HG03469 (cell line): ENCODE measurements around the gene PNMA6A.
"Not testable (repeated sequence)": the region's sequence is repeated elsewhere in the genome, so short reads cannot be mapped to it uniquely, and the experiment has no call there.

Experiments
- ATAC-seq: cut with Tn5 transposase; IDR thresholded peaks from one replicate; pipeline ENCODE4 v1.9.1; 2021; ENCODE audit warnings: mild to moderate bottlenecking, moderate library complexity, moderate number of reproducible peaks; ENCODE audit not compliant: unreplicated experiment

Gene PNMA6A

DNA sequence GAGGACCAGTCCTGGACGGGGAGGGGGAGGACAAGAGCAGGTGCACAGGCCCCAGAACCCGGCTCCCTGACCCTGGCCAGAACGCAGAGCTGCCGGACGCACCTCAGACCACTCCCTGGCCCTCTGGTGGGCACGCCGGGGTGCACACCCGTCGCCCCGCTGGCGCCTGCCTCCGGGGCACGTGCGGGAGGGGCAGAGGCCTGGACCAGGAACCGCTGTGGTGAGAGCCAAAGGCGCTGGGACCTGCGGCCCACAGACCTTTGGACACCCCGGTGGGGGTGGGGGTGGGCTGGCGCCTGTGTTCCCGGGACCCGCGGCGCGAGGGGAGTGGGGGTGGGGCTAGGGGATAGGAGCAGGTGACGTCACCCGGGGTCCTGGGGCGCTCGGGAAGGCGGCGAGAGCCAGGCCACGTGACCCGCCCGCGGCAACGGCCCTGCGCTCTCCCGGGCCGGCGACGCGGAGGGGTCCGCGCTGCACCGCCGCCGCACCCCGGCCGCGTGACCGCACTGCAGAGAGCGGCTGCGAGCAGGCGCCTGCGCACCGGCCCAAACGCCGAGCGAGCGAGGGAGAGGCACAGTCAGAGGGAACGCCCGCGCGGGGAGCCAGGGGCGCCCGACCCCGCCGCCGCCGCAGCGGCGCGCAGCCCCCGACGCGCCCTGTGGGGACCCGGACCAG is at the start of gene PNMA6A:
TSS of gene PNMA6A (plus strand) at position 546 of the 675 bp plus-strand sequence. CDS start 609 bp downstream, outside the sequence.
- not testable (repeated sequence) for ATAC-seq

DNA sequence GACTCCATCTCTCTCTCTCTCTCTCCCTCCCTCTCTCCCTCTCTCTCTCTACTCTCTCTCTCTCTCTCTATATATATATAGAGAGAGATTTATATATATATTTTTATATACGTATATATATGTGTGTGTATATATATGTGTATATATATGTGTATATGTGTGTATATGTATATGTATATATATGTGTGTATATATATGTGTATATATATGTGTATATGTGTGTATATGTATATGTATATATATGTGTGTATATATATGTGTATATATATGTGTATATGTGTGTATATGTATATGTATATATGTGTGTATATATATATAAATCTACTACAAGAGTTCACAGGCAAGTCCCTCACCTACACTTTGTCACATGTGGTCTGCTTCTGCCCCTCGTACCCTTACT is 45.8 kb upstream of the PNMA6A start:
- ATAC-seq = not testable (repeated sequence)

DNA sequence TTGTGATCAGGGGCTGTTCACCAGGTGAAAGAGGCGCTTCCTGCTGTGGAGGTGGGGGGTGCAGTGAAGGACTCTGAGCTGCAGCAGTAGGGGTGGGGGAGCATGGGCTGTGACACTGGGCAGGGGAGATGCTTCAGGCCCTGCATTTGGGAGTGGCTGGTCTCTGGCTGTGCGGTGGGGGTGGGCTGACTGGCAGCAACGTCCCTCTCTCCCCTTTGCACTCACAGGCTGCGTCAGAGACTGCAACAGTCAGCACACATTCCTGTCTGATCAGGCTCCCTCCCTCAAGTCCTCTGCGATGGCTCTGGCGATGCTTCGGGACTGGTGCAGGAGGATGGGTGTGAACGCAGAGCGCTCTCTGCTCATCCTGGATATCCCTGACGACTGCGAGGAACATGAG is 43.8 kb upstream of the PNMA6A start:
- not testable (repeated sequence) for ATAC-seq

DNA sequence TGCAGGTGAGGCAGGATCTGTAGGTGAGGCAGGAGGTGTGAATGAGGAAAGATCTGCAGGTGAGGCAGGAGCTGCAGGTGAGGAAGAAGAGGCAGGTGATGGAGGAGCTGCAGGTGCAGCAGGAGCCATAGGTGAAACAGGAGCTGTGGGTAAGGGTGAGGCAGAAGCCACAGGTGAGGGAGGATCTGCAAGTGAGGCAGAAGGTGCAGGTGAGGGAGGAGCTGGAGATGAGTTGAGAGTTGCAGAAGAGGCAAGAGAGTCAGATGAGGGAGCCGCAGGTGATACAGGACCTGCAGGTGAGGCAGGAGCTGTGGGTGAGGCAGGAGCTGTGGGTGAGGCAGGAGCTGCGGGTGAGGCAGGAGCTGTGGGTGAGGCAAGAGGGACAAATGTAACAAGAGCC is 43.1 kb upstream of the PNMA6A start:
- no peak for ATAC-seq

DNA sequence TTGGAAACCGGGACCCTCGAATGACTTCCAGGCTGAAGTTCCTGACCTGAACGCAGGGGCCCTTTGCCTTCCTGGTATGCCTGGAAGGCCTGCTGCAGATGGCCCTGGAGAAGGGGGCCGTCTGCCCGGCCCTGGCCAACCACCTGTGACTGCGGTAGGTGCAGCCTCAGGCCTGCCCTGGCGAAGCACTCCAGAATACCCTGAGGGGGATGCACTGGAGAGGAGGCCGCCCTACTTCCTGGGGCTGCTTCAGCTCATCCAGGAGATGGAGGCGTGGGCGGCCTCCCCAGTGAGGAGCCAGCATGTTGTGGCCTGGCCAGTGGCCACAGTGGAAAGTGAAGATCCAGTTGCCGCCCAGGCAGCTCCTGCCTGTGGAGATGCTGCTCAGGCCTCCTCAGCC is 42.4 kb upstream of the PNMA6A start:
- ATAC-seq = no peak

DNA sequence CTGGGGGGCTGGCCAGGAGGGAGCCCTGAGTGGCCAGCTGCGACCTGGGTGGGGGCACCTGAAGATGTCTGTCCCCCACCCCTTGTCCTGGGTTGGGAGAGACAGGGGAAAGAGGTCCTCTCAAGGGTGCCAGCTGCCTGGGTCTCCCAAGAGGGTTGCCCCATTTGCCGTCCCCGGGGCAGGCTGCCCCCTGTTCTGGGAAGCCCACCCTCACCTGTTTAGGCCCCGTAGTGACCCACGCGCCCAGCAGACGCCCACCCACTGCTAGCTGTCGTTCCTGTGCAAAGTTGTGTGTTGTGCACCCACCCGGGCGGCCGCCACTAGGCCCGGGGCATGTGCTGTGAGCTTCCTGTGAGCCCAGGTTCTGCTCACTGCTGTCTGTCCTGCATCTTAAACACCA is 41.5 kb upstream of the PNMA6A start:
- ATAC-seq = no peak

DNA sequence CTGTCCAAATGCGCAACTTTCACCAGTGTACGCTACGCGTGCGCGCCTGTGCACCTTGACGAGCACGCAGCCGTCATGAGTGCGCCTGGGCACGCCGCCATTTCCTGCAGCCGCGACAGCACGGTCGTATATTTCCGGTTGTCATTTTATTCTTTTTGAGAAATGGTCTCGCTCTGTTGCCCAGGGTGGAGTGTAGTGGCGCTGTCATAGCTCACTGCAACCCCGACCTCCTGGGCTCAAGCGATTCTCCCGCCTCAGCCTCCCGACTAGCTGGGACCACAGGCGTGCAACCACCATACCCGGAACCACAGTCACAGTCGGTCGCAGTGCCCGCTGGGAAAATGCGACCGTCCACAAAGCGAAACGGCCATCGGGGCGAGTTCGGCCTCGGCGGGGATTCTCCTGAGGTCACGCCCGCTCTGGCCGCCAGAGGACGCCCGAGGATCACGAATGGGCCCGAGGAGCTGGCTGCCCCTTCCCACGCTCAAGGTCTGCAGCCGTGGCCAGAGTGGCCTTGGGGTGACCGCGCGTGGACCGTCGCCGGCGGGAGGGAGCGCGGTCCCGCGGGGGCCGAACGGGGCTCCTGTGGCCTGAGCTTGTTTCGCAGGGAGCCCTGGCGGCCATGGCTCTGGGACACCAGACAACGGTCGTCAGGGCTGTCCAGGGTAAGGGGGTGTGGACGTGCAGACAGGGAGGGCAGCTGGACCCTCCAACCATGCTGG is 39.7 kb upstream of the PNMA6A start:
- ATAC-seq = no peak

DNA sequence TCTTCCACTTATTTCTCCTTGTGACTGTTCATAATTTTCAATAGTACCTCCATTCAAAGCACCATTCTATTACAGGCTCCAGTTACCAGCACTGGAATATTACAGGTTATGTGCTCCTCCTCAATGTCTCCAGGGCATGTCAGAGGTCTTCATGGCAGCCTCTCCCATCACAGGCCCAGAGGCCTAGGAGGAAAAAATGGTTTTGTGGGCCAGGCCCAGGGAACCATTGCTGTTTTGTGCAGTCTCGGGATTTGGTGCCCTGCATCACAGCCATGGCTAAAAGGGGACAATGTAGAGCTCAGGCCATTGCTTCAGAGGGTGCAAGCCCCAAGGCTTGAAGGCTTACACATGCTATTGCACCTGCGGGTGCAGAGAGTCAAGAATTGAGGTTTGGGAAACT is 23.2 kb upstream of the PNMA6A start:
- ATAC-seq = no peak

DNA sequence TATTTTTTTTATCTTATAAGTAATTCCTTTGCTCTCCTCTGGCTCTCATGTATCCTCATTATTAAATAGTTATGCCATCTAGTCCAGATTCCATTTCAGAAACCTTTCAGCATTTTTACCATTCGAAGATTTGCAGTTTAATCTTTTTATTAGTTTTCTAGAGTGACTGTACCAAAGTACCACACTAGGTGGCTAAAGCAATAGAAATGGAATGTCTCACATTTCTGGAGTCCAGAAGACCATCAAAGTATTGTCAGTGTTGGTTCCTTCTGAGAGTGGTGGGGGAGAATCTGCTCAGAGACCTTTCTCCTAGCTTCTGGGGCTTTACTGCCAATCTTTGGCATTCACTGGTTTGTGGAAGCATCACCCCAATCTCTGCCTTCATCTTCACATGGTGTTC is 19.7 kb upstream of the PNMA6A start:
- ATAC-seq = no peak

DNA sequence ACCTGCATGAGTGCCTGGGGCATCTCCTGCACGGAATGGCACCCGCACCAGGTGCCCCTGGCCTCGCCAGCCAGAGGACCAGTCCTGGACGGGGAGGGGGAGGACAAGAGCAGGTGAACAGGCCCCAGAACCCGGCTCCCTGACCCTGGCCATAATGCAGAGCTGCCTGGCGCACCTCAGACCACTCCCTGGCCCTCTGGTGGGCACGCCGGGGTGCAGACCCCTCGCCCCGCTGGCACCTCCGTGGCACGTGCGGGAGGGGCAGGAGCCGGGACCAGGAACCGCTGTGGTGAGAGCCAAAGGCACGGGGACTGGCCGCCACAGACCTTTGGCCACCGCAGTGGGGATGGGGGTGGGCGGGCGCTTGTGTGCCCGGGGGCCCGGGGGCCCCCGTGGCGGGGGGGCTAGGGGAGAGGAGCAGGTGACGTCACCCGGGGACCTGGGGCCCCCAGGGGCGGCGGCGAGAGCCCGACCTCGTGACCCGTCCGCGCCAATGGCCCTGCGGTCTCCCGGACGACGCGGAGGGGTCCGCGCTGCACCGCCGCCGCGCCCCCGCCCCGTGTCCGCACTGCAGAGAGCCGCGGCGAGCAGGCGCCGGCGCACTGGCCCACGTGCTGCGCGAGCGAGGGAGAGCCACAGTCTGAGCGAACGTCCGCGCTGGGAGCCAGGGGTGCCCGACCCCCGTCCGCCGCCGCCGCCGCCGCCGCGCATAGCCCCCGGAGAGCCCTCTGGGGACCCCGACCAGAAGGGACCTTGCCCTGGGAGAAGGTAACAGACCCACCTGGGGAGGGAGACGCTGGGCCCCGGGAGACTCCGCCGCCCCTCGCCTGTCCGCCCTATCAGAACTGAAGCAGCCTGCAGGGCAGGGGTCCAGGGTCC is 16.1 kb upstream of the PNMA6A start, which contains the start of gene PNMA3:
TSS of gene PNMA3 (plus strand) at position 600 of the 879 bp plus-strand sequence. CDS start 586 bp downstream, outside the sequence.
- ATAC-seq = no peak

DNA sequence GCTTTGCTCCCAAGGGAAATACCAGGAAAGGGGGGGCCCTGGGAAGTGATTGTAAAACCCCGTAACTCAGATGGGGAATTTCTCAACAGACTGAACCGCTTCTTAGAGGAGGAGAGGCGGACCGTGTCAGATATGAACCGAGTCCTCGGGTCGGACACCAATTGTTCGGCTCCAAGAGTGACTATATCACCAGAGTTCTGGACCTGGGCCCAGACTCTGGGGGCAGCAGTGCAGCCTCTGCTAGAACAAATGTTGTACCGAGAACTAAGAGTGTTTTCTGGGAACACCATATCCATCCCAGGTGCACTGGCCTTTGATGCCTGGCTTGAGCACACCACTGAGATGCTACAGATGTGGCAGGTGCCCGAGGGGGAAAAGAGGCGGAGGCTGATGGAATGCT is 15.0 kb upstream of the PNMA6A start:
- no peak for ATAC-seq

DNA sequence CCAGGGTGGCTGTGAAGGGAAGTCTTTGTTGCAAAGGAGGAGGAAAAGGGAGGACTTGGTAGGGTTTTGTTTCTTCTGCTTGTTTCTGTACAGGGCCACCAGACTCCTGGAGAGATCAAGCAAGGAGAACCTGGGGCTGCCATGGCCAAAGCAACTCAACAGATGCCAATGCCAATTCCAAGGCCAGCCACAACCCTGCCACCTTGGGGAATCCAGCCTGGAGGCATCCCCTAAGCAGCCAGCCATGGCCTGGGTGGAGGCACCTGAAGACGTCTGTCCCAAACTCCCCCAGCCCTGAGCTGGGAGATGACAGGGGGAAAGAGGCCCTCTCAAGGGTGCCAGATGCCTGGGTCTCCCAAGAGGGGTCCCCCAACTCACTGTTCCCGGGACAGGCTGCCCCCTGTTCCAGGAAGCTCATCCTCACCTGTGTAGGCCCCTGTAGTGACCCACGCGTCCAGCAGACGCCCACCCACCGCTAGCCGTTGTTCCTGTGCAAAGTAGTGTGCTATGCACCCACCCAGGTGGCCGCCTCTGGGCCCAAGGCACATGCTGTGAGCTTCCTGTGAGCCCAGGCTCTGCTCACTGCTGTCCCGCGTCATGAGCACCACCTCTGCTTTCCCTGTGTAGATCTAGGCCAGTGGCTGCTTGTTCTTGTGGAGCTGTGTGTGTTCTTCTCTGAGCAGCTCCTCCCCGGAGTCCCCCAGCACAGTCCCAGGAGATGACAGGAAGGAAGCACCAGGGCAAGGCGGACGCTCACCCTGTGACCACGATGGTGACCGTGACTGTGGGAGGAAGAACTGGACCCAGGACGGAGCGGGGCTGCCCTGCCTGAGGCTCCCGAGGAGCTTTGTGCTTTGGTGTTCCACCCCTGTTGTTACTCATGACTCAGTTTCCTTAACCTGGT is 12.8 kb upstream of the PNMA6A start:
- no peak for ATAC-seq

DNA sequence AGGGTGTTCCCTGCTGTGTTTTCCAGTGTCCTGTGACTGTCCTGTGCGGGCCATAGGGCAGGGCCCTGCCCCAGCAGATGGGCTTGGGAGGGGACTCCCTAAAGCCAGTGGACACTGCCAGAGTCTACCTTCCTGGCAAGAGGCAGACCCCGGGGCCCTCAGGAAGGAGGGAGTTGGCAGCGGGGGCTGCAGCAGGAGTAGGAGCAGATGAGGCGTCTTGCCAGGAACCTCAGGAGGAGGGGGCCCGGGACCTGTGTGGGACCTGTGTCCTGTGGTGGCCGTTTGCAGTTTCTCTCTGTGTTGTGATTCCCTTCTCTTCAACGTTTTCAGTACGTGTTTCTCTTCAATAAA is 12.2 kb upstream of the PNMA6A start:
- no peak for ATAC-seq

DNA sequence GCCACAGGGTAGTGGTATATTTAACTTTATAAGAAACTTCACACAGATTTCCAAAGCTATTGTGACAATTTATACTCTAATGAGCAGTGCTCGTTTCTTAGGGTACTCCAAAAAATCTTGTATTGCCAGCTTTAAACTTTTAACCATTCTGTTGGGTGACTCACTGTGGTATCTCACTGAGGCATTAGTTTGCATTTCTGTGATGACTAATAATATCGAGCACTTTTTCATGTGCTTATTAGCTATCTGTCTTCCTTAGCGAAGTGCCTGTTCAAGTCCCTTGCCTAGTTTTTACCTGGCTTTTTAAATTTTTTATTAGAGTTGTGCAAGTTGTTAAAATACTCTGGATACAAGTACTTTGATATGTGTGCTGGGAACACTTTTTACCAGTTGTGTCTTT is 10.5 kb upstream of the PNMA6A start:
- no peak for ATAC-seq

DNA sequence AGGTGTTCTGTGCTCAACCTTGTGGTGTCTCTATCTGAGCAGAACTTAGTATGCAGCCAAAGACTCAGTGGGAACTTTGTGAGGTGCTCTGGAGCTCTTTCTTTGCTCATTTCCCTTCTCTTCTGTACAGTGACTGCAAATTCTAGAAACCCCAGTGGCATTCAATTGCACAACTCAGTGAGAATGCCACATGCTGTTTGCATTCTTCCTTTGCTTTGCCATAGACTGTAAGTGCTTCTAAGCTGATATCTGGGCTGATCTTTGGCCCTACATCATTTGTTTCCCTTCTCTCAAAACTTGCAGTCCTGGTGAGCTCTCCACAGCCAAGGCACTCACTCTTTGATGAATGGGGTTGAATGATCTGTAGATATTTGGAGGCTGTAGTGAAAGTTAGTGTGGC is 8.9 kb upstream of the PNMA6A start:
- ATAC-seq = no peak

DNA sequence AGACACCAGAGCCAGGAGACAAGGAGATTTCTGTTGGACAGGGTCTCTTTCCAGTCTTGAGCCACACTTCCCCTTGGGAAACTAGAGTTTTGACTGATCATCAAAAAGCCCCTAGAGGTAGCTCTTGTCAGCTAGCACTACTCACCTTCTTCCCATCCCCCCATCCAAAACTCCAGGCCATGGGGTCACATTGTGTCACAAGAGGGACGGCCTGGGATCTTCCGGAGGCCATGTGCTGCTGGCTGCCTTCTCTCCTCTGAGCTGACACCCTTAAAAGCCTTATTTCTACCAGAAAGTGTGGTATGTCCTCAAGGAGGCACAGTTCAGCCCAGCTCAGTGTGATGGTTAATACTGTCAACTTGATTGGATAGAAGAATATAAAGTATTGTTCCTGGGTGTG is 8.2 kb upstream of the PNMA6A start:
- no peak for ATAC-seq

DNA sequence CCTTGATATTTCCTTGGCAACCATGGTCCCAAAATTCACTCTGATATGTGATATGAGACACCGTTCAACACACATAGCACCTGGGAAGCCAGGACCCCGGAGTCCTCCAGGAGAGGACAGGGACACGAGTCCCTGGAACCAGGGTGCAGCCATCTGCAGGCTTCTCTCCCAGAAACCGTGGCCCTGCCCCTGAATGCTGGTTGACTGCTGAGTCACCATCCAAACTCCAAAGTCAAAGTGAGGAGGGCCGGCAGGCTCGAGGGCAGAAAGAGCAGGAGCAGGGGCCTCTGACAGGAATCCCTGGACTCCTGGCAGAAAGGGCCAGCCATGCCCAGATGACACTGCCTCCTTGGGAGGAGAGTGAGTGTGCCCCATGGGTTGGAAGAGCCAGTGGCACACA is 6.9 kb upstream of the PNMA6A start:
- ATAC-seq = no peak

DNA sequence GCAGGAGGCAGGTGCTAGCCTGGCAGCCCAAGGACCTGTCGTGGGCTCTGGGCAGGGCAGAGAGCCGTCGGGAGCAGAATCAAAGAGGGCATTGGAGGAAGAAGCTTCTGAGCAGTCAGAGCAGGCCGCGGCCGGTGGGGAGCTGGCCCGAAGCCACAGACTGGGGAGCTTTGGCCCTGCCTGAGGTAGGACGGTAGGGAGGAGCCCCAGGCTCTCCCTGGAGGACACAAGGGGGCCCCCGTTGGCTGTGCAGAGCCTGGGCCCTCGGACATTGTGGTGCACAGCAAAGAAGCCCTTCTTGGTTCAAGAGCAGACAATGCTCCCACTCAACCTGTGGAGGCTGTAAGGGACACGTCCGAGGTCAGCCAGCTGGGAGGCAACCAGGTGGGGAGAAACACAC is 5.9 kb upstream of the PNMA6A start:
- ATAC-seq = not testable (repeated sequence)

DNA sequence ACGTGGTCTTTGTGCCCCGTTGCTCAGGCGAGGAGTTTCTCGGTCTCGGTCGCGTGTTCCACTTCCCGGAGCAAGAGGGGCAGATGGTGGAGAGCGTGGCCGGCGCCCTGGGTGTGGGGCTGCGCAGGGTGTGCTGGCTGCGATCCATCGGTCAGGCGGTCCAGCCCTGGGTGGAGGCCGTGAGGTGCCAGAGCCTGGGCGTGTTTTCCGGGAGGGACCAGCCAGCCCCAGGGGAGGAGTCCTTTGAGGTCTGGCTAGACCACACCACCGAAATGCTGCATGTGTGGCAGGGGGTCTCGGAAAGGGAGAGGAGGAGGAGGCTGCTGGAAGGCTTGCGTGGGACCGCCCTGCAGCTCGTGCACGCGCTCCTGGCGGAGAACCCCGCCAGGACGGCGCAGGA is 1.1 kb downstream of the PNMA6A start:
- not testable (repeated sequence) for ATAC-seq

DNA sequence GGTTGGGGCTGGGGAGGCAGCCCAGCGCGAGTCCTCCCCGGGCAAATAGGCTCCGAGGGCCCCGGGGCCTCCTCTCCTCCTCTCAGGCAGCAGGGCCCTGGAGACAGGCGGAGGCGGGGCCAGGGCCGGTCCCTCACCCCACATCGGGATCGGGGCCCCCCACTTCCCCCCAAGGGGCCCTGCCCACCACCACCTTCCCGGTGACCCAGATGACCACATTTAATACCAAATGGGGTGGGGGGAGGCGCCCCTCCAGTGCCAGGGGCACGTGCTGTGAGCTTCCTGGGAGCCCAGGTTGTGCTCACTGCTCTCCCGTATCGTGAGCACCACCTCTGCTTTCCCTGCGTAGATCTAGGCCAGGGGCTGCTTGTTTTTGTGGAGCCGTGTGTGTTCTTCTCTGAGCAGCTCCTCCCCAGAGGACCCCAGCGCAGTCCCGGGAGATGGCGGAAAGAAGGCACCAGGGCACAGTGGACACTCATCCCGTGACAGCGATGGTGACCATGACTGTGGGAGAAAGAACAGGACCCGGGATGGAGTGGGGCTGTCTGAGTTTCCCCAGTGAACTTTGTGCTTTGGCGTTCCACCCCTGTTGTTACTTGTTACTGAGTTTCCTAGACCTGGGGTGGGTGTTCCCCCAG is 2.1 kb downstream of the PNMA6A start:
- no peak for ATAC-seq
